Neural progenitor cell (in vitro differentiated cells): ENCODE results near the gene KISS1R.

Experiments used
- CTCF ChIP-seq: fragments of 200-600 bp; sonication (generic); IDR thresholded peaks from 2 replicates; pipeline ENCODE4 v1.5.1; 2017; ENCODE audit warnings: antibody characterized with exemption, mild to moderate bottlenecking
- EZH2 ChIP-seq: fragments of 200-600 bp; sonication (generic); IDR thresholded peaks from 2 replicates; pipeline ENCODE4 v1.6.1; 2017; ENCODE audit warnings: antibody characterized with exemption, mild to moderate bottlenecking, moderate library complexity
- EZH2phosphoT487 ChIP-seq: fragments of 200-600 bp; sonication (generic); IDR thresholded peaks from 2 replicates; pipeline ENCODE4 v1.6.1; 2017; ENCODE audit warnings: antibody characterized with exemption

GRCh38 chr19:943551-944170 lies 26.5 kb downstream of the KISS1R start:
- TF ChIP-seq EZH2 (no peak), CTCF (no peak), EZH2phosphoT487 (no peak)
